Measurements from ENCODE around the gene CROCC.
"Not testable (repeated sequence)": the region's sequence is repeated elsewhere in the genome, so short reads cannot be mapped to it uniquely, and the experiment has no call there.

CROCC gene

DNA sequence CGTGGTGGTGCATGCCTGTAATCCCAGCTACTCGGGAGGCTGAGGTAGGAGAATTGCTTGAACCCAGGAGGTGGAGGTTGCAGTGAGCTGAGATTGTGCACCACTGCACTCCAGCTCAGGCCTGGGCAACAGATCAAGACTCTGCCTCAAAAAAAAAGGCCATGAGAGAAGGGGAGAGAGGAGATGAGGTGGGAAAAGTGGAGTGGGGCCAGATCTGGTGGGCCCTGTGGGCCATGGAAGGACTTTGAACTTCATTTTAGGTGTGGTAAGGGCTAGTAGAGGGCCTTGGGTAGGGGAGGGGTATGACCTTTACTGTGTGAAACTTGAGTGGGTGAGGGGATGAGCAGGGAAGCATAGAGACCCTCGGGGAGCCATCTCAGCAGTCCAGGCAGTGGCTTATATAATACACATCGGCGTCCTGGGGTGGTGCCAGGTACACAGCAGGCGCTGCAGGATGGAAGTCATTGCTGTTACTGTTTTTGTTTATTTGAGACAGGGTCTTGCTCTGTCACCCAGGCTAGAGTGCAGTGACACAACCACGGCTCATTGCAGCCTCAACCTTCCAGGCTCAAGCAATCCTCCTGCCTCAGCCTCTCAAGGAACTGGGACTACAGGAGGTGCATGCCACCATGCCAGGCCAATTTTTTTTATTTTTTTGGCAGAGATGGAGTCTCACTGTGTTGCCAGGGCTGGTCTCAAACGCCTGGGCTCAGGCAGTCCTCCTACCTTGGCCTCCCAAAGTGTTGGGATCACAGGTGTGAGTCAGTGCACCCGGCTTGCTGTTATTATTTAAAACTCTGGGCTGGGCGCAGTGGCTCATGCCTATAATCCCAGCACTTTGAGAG is 5.5 kb upstream of the CROCC start:
- not testable (repeated sequence) for DNase-seq

DNA sequence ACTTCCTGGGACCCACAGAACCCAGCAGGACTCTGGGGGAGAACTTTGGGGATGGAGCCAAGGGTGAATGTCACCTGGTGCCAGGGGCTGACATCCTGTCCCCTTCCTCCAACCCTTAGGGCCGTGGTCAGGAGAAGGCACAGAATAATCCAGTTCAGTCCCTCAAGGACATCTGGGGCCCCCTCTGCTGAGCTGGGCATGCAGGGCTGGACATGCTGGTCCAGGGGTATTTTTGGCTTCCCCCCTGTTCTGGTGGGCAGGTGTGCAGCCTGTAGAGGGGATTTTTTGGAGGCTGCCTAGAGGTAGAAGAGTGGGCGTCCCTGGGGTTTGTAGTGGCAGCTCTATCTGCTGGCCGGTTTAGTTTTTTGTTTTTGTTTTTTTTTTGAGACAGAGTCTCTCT is 3.4 kb upstream of the CROCC start:
- no peak for DNase-seq

DNA sequence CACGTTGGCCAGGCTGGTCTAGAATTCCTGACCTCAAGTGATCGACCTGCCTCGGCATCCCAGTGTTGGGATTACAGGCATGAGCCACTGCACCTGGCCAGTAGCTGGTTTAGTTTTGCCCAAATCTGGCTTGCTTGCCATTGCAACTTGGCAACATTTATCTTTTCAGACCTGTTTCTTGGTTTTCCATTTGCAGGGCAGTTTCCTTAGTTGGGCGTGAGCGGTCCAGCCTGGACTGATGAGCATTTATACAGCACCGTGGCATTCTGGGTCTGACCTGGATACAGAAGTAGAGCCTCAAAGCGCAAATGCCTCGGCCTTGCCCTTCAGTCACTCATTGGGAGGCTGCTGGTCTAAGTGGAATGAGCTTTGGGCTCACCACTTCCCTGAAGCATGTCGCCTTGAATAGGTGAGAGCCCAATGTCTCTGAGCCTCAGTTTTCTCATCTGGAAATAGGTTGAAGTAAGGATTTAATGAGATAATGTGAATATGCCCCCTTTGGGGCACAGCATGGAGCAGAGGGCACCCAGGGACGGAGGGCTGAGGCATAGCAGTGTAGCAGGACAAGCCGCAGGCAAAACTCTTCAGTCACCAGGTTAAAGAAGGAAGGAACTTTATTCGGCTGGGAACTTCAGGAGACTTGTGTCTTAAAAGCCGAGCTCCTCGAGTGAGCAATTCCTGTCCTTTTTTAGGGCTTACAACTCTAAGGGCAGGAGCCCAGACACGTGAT is 2.6 kb upstream of the CROCC start:
- not testable (repeated sequence) for DNase-seq

DNA sequence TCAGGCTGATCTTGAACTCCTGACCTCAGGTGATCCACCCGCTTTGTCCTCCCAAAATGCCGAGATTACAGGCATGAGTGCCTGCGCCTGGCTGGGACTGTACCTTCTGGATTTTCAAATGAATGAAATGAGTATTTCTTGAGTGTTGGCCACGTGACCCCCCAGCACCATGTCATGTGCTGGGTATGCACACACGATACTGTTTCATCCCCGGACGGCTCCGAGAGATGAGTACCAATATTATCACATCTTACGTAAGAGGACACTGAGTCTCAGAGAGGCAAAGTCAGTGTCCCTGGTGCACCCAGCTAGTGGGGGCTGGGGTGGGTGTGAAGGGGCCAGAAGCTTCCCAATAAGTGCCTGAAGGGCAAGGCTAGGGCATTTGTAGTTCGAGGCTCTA is 780 bp upstream of the CROCC start:
- DNase-seq: no peak

DNA sequence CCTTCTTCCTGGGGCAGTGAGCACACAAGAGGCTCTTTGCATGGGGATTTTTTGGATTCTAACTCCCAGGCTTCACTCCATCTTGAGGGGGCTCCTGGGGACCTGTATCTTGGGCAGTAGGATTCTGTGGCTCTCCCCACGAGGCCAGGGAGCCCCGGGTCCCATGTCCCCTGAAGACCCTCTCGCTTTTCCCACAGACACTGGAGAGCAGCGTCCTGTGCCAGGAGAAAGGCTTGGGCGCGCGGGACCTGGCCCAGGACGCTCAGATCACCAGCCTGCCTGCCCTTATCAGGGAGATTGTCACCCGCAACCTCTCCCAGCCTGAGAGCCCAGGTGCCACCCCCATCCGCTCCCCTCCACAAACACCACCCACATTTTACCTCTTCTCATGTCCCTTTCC is 735 bp downstream of the CROCC start:
- no peak for DNase-seq

DNA sequence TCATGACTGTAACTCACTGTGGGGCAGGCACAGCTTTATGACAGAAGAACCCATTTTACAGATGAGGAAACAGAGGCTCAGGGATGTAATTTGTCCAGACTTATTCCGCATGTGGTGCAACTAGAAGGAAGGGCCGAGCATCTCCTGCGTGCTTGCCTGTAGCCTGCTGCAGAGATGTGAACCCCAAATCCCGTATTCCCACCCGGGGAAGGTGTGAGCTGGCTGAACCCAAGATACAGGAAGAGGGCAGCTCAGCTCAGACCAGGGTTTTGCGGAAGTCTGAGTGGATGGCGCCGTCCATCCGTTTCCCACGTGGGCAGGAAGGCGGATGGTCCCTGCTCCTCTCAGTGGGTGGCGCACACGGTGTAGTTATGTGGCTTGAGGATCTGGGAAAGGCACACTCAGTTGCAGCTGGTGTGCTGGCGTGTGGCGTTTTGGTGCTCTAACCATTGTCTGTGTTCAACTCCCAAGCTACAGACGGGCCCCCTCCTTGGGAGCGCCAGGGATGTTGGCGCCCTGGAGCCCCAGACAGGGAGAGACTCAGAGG is 1.2 kb downstream of the CROCC start:
- no peak for DNase-seq

DNA sequence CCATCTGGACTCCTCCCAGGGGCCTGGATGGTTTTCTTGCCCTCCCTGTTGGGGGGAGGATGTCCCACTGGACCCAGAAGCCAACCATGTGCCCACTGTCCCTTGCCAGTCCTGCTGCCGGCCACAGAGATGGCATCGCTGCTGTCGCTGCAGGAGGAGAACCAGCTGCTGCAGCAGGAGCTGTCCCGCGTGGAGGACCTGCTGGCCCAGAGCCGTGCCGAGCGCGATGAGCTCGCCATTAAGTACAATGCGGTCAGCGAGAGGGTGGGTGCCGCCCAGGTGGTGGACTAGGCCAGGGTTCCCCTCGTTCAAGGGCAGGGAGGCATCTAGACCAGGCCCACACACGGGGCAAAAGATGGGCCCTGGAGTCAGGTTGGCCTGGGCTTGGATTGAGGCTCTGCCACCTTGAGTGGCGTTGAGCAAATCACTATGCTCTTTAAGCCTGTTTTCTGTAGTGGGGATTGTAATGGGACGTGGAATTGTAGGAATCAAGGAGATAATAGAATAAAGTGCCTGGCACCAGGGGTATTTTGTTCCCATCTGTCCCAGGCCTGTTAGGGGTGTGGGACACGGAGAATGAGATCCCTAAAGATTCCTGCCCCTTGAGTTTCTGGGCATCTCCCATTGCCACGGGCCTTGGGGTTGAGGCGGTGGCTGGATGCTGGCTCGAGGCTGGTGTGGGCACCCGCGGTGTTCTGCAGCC is 2.6 kb downstream of the CROCC start:
- no peak for DNase-seq

DNA sequence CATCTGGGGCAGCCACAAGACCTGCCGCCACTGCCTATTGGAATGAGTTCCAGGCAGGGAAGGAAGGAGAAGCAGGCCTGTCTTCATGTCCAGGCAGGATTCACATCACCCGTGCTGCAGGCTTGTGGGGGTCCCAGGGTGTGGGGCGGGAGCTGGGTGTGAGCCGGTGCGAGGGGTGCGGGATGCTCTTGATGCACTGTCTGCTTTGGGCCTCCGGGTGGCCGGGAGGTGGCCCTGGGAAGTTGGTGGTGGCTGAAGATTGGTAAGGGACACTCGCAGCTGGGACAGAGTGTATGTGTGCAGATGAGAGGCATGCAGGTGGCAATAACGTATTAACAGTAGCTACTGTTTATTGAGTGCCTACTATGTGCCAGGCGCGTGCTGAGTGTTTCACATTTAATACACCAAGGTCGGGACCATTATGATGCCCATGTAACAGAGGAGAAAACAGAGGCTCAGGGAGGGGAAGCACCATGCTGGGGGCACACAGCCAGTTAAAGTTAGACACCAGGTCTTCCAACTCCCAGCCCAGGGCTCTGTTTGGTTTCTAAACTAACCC is 3.3 kb downstream of the CROCC start:
- no peak for DNase-seq

DNA sequence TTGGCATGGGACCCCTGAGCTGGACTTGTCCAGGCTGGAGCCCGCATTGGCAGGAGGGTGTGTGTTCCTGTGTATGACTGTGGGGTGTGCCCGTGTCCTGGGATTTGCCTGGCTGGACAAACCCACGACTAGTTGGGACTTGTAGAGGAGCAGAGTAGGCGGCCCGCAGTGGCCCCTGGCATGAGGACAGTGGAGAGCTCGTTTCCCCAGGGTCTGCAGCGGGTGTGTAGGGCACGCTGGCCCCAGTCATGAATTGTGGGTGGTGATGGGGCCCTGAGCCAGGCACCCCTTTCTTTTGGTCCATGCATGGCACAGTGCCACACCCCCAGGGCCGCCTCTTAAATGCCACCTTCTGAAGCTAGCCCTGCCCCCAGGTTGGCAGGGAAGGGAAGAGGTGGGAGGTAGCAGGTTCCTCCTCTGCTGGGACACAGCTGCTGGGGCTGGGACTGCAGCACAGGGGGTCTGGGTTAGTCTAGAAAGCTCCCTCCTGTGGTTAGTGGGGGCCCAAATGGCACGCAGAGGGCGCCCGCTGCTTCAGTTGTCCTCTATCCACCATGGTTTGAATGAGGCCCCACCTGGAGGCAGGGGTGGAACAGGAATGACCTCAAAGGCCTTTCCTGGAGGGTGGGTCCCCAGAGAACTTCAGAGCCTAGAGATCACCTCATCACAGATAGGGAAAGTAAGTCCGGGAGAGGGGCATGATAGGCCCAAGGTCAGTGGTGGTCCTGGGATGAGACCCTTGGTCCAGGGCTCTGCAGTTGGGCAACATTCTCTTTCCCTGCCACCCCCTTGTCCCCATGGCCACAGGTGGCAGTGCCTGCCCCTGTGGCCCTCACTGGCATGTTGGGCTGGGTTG is 4.1 kb downstream of the CROCC start:
- no peak for DNase-seq

DNA sequence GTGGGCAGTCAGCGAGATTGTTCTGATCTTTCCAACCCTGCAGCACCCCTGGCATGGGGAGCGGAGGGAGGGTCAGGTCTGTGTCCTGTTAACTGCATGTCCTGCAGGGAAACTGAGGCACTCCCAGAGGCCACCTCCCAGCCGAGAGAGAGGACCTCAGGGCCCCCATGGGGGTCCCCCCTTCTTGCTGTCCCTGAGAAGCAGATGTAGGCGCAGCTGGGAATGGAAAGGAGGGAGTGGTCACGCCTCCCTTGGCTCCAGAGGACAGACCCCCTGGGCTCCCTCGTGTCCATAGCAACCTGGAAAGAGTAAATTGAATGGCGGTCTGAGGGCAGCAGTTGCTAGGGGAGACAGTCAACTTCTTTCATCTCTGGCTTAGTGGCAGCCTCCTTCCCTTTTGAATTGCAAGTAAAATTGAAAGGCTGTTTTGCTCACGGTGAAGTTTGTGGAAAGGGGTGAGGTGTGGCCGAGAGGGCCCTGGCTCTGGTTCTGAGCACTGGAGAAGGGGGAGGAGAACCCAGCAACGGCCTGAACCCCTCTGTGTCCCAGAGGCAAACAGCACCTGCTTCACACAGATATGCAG is 4.9 kb downstream of the CROCC start:
- DNase-seq: no peak

DNA sequence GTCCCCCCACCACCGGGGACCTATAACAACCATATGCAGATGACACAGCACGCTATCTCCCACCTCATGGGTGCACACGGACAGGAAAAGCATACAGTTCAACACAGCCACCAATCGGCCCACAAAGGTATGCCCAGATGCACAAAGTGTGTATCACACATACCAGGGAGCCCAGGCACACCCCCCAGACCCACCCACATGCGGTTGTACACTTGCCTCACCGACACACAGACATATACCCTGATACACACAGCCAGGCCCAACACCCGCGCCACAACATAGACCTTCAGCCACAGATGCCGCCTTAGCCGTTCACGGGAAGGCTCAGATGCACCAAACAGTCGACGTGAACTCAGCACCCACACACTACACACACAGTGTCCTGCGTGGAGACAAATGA is 5.5 kb downstream of the CROCC start:
- no peak for DNase-seq

DNA sequence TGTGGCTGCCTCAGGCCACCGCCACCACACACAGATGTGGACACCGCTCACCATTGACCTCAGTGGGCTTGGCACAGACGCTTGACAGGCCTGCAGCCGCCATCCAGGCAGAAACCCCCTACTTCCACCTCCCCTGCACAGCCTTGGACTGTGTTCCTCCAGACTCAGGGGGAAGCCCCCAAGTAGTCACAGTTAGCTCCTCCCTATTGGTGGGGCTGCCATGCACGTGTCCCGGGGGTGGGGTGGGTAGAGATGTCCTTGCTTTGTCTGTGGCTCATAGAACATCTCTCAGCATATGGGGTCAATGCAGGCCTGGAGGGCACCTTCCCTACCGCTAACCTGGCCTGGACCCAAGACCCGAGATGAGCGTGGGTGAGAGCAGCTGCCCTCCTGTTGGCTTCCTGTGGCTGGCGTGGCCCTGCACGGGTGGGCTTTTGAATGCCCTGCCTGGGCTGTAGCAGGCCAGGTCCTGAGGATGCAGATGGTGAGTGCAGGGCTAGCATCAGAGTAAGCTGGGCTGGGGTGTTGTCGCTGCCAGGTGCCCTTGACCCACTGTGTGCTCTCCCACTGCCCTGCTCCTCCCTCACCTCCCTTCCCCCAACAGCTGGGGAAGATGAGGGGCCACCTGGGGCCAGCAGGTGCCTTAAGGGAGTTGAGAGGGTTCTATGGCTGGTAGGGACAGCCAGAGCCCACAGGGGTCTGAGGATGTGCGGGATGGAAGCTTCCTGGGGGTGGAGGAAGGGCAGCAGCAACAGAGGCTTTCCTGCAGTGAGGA is 6.2 kb downstream of the CROCC start:
- DNase-seq: no peak

DNA sequence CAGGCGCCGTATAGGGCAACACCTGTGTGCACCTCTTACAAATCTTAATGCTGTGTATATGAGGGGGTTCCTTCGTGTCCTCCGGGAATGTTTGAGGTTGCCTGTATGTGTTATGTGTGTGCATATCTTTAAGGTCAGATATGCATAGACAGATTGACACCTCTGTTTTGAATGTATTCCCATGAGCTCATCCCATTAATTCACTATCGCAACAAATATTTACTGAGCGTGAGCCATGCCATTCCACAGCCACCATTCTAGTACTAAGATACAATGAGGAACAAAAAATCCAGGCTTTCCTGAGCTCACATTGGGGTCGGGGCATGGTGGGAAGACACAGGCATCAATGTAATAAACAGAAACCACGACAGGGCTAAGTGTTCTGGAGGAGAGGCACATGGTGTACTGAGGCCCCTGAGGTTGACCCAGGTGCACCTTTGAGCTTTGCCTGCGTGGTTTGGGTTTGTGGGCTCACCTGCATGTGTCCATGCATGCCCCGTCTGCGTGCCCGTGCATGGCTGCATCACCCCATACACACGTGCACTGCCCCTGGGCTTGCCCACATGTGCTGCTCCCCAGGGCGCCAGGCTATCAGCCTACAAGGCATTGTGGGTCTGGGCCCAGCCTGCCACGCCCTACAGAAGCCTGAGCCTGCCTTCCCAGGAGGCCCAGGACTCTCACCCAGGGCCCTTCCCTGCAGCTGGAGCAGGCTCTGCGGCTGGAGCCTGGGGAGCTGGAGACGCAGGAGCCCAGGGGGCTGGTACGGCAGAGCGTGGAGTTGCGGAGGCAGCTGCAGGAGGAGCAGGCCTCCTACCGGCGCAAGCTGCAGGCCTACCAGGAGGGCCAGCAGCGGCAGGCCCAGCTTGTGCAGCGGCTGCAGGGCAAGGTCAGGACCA is 7.7 kb downstream of the CROCC start:
- not testable (repeated sequence) for DNase-seq

DNA sequence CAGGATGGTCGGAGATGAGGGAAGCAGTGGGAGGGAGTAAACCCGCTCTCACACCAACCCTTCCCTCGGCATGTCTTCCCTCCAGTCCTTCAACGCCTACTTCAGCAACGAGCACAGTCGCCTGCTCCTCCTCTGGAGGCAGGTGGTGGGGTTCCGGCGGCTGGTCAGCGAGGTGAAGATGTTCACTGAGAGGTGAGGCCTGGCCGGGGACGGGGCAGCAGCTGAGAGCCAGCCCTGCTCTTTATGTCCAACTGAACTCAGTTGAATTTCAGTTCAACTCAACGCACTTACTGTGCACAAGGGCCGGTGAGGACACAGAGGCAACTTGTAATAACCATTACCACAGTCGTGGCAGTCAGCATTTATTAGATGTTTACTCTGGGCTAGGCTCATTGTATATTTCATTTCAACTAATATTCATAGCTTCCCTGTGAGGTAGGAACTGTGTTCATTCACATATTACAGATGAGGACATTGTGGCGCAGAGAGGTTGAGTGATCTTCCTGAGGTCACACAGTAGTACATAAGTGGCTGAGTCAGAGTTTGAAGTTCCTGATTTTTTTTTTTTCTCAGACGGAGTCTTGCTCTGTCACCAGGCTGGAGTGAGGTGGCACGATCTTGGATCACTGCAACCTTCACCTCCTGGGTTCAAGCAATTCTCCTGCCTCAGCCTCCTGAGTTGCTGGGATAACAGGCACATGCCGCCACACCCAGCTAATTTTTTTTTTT is 9.6 kb downstream of the CROCC start:
- not testable (repeated sequence) for DNase-seq

DNA sequence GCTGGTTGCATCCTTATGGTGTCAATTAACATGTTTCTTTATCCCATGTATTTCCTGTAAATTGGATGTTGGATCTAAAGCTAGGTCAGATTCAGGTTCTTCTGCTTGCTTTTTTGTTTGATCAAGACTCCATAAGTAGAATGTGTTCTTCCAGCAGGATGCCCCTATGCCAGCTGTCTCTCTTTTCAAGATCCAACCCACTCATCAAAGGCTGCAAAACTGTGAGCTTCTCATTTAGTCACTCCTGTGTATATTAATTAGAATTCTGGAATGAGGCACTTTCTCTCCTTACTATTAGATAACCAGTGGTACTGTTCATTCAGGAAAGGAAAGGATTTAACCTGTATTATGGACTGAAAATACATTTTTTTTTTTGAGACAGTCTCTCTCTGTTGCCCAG is 12.2 kb downstream of the CROCC start:
- not testable (repeated sequence) for DNase-seq

DNA sequence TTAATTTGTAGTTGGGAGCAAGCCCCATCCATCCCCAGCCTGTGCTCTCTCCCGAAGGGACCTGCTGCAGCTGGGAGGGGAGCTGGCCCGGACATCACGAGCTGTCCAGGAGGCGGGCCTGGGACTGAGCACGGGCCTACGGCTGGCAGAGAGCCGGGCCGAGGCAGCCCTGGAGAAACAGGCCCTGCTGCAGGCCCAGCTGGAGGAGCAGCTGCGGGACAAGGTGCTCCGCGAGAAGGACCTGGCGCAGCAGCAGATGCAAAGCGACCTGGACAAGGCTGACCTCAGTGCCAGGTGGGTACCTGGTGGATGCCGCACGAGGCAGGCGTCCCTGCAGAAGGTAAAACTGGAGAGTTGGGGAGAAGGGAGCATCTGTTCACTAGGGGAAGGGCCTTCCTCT is 14.8 kb downstream of the CROCC start:
- not testable (repeated sequence) for DNase-seq

DNA sequence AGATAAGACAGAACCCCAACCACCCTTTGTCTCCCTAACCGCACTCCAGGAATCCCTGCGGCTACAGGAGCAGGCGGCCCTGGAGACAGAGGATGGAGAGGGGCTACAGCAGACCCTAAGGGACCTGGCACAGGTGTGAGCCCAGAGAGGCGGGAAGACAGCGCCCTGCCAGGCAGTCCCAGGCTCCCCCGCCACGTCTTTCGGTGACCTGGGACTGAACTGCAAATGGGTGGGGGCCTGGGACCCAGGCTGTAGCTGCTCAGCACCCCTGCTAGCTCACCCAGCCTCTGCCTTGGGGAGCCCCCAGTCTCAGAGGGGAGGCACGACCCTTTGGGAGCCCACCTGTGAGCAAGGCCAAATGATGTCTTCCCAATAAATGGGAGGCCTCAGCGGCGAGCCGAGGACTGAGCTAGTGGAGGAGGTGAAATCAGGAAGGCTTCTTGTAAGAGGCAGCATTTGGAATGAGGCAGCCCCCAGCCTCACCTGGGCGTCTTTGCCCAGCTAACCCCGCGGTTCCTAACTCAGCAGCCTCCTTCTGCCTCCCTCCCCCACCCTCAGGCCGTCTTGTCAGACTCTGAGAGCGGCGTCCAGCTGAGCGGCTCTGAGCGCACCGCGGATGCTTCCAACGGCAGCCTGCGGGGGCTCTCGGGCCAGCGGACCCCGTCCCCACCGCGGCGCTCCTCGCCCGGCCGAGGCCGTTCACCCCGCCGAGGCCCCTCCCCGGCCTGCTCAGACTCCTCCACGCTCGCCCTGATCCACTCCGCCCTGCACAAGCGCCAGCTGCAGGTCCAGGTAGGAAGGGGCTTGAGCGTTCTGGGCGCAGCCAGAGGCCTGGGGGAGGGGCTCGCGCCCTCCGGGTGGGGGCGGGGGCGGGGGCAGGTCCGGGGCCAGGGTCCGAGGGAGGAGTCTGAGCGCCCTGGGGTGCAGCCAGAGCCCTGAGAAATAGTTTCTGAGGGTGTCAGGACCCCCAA is 16.9 kb downstream of the CROCC start:
- no peak for DNase-seq
